HG03139 (cell line): Measurements from ENCODE around the gene ZC2HC1B.
"Not testable (repeated sequence)": the region's sequence is repeated elsewhere in the genome, so short reads cannot be mapped to it uniquely, and the experiment has no call there.

ENCODE experiments used
- ATAC-seq: cut with Tn5 transposase; IDR thresholded peaks from one replicate; pipeline ENCODE4 v1.9.1; 2021; ENCODE audit not compliant: unreplicated experiment

The ZC2HC1B gene

GRCh38 chr6:143864234-143864633, at the start of gene ZC2HC1B:
TSS of gene ZC2HC1B (plus strand) at chr6:143864474. CDS start at chr6:143864540, 66 bp downstream.
- no peak for ATAC-seq

GRCh38 chr6:143817621-143818020, 46.7 kb upstream of the ZC2HC1B start:
- no peak for ATAC-seq

- no peak for ATAC-seq
Observed at GRCh38 chr6:143821359-143821758, 42.9 kb upstream of the ZC2HC1B start.

GRCh38 chr6:143822584-143823024, 41.7 kb upstream of the ZC2HC1B start:
- ATAC-seq = no peak

- no peak for ATAC-seq
Observed at GRCh38 chr6:143823548-143823947, 40.7 kb upstream of the ZC2HC1B start.

GRCh38 chr6:143828572-143828971, 35.7 kb upstream of the ZC2HC1B start:
- no peak for ATAC-seq

GRCh38 chr6:143836150-143836549, 28.1 kb upstream of the ZC2HC1B start:
- ATAC-seq = no peak

- ATAC-seq = no peak
Observed at GRCh38 chr6:143838395-143838794, 25.9 kb upstream of the ZC2HC1B start.

GRCh38 chr6:143839196-143839595, 25.1 kb upstream of the ZC2HC1B start:
- no peak for ATAC-seq

- no peak for ATAC-seq
Observed at GRCh38 chr6:143840595-143841265, 23.5 kb upstream of the ZC2HC1B start.

GRCh38 chr6:143842461-143842901, 21.8 kb upstream of the ZC2HC1B start:
- no peak for ATAC-seq

GRCh38 chr6:143842902-143843676, 21.2 kb upstream of the ZC2HC1B start, which contains the start of gene LTV1:
TSS of gene LTV1 (plus strand) at chr6:143843338. CDS start at chr6:143843478, 140 bp downstream.
- peak; percentile 100 for ATAC-seq

GRCh38 chr6:143843677-143843999, 20.6 kb upstream of the ZC2HC1B start:
- ATAC-seq = no peak

GRCh38 chr6:143844006-143844405, 20.3 kb upstream of the ZC2HC1B start:
- ATAC-seq = no peak

GRCh38 chr6:143845033-143845432, 19.2 kb upstream of the ZC2HC1B start:
- no peak for ATAC-seq

GRCh38 chr6:143851706-143852105, 12.6 kb upstream of the ZC2HC1B start:
- not testable (repeated sequence) for ATAC-seq

GRCh38 chr6:143855057-143855456, 9.2 kb upstream of the ZC2HC1B start:
- not testable (repeated sequence) for ATAC-seq

- not testable (repeated sequence) for ATAC-seq
Observed at GRCh38 chr6:143856762-143857161, 7.5 kb upstream of the ZC2HC1B start.

- no peak for ATAC-seq
Observed at GRCh38 chr6:143857651-143858050, 6.6 kb upstream of the ZC2HC1B start.

GRCh38 chr6:143859891-143860660, 4.2 kb upstream of the ZC2HC1B start:
- no peak for ATAC-seq

GRCh38 chr6:143863771-143864170, 503 bp upstream of the ZC2HC1B start:
- no peak for ATAC-seq
